Measurements from ENCODE around the gene ITPRID2.

DNA sequence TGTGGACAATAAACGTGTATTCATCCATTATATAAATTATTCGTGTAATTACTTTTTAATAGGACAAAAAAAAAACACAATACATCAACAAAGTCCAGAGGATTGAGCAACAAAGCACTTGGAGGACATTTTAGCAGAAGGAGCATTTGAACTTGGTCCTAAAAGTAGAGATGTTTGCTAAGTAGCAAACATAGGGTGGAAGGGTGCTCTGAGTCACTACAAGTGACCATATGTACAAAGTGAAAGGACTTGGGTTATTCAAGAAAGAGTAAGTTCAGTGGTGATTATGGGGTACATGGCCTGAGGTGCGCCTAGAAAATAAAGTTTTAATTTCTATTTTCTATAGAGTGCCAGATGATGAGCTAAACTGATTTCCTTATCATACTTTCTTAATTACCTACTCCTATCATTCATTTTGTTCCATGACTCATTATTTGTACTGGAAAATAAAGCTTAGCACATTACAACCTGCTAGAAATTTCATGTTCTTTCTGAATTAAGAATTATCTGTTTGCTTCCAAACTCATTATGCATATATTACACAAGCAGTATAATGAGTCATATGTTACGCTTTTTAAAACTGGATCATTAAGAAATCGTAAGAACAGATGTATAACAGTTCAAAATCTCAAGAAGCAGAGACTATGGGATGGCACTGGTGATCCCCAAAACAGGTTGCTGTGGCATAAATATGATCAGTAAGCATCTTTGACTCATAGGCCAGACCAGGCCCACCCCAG lies 81.1 kb downstream of the ITPRID2 start:
- TF ChIP-seq CTCF (IDR thresholded peaks at IDR 0.05) (no peak), POLR2A (IDR thresholded peaks at IDR 0.05) (no peak)
